ENCODE measurements around the gene ITIH4. TPM values are rescaled to one million over a fixed set of nuclear protein-coding genes. Genes with fewer than 3 reads are reported as not detected.
"Not testable (repeated sequence)": the region's sequence is repeated elsewhere in the genome, so short reads cannot be mapped to it uniquely, and the experiment has no call there.

ITIH4 gene
- total RNA-seq, 1 donor from 2014 or later, result 2.1 TPM

DNA sequence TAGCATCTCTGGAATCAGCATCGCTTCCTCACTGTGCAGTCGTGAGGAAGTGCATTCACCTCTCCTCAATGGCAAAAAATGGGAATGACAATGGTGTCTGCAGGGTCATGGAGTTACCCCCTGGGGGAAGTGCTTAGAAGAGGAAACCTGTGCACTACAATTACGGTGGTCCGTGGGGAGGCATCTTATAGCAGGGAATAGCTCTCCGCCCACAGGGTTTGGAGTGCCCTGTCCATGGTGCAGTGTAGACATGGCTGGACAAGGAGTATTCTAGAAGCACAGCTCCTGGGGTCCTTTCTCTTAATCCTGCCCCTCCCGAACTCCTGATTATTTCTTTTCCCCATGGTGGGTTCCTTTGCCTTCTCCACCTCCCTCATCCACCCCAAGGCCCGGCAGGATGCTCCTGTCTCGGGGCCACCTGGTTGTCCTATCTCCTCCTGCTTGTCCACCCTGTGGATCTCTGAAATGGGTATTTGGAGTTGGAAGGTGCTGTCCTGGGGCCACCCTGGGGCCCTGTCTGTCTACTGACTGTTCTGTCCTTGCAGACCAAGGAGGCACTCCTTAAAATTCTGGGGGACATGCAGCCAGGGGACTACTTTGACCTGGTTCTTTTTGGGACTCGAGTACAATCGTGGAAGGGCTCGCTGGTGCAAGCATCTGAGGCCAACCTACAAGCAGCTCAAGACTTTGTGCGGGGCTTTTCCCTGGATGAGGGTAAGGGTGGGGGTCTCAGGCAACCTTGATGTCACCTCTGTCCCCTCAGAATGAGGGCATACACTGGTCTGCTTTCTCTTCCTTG is 47.9 kb downstream of the ITIH4 start:
- no peak for ATAC-seq

- ATAC-seq, result no peak
These were observed 48.7 kb downstream of the ITIH4 start for GRCh38 chr3:52781741-52782140.

GRCh38 chr3:52779837-52780585 is 50.5 kb downstream of the ITIH4 start:
- ATAC-seq, result no peak

GRCh38 chr3:52779011-52779836 is 51.2 kb downstream of the ITIH4 start:
- ATAC-seq, result no peak

DNA sequence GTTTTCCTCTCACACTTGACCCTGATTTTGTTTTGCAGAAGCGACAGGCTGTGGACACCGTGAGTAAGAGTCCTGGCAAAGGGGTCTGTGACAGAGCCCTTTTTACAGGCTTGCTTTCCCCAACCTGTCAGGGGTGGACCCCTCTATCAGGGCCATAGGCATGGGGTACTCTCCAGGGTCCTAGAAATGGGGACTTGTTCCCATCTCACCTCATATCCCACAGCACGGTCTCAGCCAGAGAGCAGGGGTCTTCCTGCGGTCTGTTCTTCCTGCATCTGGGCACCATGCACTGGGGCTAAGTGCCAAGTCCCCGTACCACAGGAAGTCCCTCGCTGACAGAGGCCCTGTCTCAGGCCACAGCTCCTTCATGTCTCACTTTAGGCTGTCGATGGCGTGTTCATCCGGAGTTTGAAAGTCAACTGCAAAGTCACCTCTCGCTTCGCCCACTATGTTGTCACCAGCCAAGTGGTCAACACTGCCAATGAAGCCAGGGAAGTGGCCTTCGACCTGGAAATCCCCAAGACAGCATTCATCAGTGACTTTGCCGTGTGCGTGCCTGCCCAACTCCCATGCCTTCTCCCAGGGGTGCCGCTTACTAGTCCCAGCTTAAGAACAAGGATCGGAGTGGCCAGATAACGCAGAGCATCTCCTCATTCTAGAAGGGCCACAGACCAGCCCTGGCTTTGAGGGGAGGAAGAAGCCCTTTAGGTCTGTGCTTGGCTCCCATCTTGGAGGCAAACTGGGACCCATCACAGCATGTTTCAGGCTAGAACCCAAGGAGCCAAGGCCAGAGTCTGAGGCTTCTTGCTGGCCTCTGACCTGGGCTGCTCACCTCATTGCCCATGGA is 52.3 kb downstream of the ITIH4 start:
- ATAC-seq, result no peak

DNA sequence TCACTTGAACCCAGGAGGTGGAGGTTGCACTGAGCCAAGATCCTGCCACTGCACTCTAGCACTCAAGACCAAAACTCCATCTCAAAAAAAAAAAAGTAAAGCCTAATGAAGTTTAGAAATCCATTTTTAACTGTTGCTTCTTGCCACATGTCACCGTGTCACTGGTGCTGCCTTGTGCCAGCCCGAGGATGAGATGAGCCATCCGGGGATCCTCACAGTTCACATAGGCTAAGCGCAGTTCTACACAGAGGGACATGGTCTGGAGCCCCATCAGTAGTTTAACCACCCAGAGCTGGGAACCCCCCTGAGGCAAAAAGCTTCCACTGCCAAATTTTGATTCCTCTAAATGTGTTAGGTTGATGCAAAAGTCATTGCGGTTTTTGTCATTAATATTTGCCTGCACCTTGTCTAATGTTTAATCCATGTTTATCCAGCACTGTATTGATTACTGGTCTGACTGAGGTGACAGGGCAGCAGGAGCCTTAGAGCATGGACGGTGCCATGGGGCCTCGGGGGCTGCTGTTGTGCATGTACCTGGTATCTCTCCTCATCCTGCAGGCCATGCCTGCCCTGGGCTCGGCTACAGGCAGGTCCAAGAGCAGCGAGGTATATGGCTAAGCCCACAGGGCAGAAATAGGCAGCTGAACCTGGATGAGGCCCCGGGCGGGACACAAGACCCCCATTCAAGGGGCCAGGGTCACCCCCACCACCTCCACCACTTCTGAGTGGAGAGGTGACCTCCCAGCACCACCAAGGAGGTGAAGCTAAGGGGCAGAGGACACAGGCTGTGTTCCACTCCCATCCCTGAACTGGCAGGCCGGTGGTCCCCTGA is 53.1 kb downstream of the ITIH4 start, which contains the start of gene ITIH1:
ITIH1 (plus strand) TSS at position 473 of the 832 bp plus-strand sequence; CDS start at position 490, 17 bp downstream.
- no peak for ATAC-seq

GRCh38 chr3:52776486-52776885 is 54.0 kb downstream of the ITIH4 start:
- ATAC-seq, result not testable (repeated sequence)

- ATAC-seq, result peak; percentile 47
These were observed 54.6 kb downstream of the ITIH4 start for GRCh38 chr3:52775877-52776276.

- ATAC-seq, result no peak
These were observed 55.3 kb downstream of the ITIH4 start for GRCh38 chr3:52774901-52775864.

DNA sequence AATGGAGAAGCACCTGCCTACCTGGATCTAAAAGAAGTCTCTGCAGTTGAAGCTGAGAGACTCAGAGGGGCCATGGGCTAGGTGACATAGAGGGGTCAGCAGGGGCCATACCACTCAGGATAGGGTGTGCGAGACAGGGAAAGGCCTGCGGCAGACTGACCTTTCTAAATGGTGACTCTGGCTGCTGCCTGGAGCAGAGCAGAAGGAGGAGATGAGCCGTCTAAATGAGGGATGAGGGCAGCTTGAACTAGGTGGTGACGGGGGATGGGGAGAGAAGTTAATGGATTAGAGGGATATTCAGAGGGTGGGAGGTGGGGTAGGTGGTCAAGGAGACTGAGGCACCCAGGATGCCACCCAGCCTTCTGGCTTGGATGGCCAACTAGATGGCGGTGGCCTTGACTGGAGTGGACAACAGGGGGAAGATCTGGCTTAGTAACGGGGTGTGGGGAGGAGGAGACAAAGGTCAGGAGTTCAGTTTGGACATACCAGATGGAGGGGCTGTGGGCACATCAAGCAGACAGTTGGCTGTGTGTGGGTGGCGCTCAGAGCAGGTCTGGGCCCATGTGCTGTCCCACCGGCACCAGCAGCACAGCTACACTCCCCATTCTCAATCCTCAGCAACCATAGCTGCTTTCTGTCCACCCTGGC is 56.3 kb downstream of the ITIH4 start:
- ATAC-seq, result no peak

DNA sequence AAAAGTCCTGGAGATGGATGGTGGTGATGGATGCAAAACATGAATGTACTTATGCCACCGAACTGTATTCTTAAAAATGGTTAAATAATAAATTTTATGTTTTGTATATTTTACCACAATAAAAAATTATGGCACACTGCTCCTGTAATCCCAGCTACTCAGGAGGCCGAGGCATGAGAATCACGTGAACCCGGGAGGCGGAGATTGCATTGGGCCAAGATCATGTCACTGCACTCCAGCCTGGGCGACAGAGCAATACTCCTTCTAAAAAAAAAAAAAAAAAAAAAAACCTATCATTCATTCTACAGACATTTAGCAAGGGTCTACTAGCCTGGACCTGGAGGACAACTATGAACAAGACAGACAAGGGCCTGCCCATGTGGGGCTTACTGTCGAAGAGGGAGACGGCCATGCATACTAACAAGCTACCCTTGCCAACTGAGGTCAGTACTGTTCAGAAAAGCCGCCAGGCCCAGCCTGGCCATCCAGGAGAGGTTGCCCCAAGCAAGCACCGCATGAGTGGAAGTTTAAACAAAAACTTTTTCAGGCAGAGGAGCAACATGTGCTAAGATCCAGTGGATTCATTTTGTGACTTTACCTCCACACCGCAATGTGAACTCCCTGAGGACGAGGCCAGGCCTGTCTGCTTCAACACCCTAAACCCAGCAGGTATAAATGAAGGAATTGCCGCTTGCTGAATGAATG is 57.0 kb downstream of the ITIH4 start:
- no peak for ATAC-seq

DNA sequence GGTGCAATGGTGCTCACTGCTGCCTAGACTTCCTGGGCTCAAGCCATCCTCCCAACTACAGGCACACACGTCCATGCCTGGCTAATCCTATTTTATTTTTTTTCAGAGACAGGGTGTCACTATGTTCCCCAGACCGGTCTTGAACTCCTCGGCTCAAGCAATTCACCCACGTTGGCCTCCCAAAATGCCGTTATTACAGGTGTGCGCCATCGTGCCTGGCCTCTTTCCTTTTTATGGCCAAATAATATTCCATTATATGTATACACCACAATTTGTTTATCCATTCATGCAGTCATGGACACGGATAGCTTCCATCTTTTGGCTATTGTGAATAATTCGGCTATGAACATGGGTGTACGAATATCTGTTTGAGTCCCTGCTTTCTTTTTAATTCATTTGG is 58.8 kb downstream of the ITIH4 start:
- no peak for ATAC-seq

DNA sequence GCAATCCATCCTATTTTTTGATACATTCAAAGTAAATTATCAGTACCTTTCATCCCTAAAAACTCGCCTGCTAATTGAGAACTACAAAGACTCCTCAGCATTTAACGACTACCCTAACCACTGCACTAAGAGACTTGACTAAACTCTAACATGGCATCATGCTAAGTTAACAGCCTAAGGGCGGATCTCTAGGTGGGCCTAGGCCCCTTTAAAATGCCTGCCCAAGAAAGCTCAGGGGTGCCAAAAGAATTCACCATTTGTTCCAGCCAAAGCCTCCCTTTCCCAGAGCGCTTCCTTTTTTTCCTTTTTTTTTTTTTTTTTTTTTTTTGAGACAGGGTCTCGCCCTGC is 59.2 kb downstream of the ITIH4 start:
- no peak for ATAC-seq

- ATAC-seq, result peak; percentile 95
These were observed 59.8 kb downstream of the ITIH4 start, which contains the start of gene NEK4 for GRCh38 chr3:52770496-52771333. Gene NEK4, minus strand, starts transcription at chr3:52770940. Its CDS starts 194 bp downstream, at chr3:52770746.

DNA sequence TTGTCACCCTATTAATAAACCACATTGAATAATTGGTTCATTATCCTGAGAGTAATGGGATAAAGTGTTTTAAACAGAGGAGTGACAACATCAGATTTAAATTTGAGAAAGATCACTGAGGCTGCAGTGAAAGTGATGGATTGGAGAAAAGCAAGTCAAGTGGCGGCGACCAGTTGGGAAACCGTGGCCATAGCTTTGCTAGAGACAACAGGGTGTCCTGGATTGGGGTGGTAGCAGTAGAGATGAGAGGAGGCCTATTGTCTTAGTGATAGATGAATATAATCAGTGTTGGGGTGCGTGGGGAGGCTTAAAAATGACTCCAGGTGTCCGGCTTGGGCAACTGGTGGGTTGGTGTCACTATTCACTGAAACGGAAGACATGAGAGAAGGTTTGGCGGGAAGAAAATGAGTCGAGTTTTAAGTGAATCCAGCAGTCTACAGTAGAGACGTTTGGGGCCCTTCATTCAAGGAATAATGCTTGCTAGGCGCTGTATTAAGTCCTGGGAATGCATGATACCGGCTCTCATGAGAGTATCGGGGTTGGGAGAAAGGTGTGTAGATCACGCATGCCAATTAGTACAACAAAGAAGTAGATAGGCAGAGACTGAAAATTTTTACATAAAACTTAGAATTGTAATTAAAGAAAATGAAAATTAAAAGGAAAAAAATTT is 60.6 kb downstream of the ITIH4 start:
- ATAC-seq, result no peak

GRCh38 chr3:52763466-52763865 is 67.0 kb downstream of the ITIH4 start:
- no peak for ATAC-seq
